Measurements from ENCODE around the gene NTM.

NTM gene

GRCh38 chr11:132158696-132159095, 788.3 kb downstream of the NTM start:
- no peaks in the 10 kb centered on the region for H3K27me3 ChIP-seq
- DNase-seq, result no peak
- no peaks in the 10 kb centered on the region for H3K4me1 ChIP-seq
- no peak overlapping the region for H3K4me3 ChIP-seq (ENCODE audit: low read depth, low read length)
- H3K9me3 ChIP-seq, result peaks cover 4% of the 10 kb centered on the region; the same call in 1 of the 2 replicates
- H3K36me3 ChIP-seq, result no peaks in the 10 kb centered on the region
- no peak for TF ChIP-seq CTCF (IDR thresholded peaks at IDR 0.05; ENCODE audit: low read depth, low read length)

GRCh38 chr11:132161403-132162078, 791.1 kb downstream of the NTM start:
- H3K9me3 ChIP-seq, result peaks cover 4% of the 10 kb centered on the region; the same call in 1 of the 2 replicates
- DNase-seq, result no peak
- H3K4me1 ChIP-seq, result no peaks in the 10 kb centered on the region
- TF ChIP-seq CTCF (IDR thresholded peaks at IDR 0.05; ENCODE audit: low read depth, low read length), result no peak
- H3K27me3 ChIP-seq, result no peaks in the 10 kb centered on the region
- no peaks in the 10 kb centered on the region for H3K36me3 ChIP-seq
- H3K4me3 ChIP-seq (ENCODE audit: low read depth, low read length), result no peak overlapping the region

GRCh38 chr11:132168344-132168981, 798.0 kb downstream of the NTM start:
- H3K36me3 ChIP-seq, result no peaks in the 10 kb centered on the region
- TF ChIP-seq CTCF (IDR thresholded peaks at IDR 0.05; ENCODE audit: low read depth, low read length), result no peak

GRCh38 chr11:132171031-132171430, 800.6 kb downstream of the NTM start:
- DNase-seq, result no peak
- Histone ChIP-seq H3K27me3 (no peaks in the 10 kb centered on the region), H3K4me3 (ENCODE audit: low read depth, low read length) (no peak overlapping the region), H3K9me3 (no peaks in the 10 kb centered on the region; the same call in 1 of the 2 replicates), H3K4me1 (no peaks in the 10 kb centered on the region), H3K36me3 (no peaks in the 10 kb centered on the region)
- no peak for TF ChIP-seq CTCF (IDR thresholded peaks at IDR 0.05; ENCODE audit: low read depth, low read length)

More at GRCh38 chr11:132168344-132168981, 798.0 kb downstream of the NTM start:
- H3K4me3 ChIP-seq (ENCODE audit: low read depth, low read length), result no peak overlapping the region
- no peak for DNase-seq
- H3K27me3 ChIP-seq, result no peaks in the 10 kb centered on the region
- no peaks in the 10 kb centered on the region for H3K4me1 ChIP-seq
- no peaks in the 10 kb centered on the region; the same call in 1 of the 2 replicates for H3K9me3 ChIP-seq

- Histone ChIP-seq H3K9me3 (no peaks in the 10 kb centered on the region; the same call in 1 of the 2 replicates), H3K27me3 (no peaks in the 10 kb centered on the region), H3K4me3 (ENCODE audit: low read depth, low read length) (no peak overlapping the region), H3K4me1 (no peaks in the 10 kb centered on the region), H3K36me3 (no peaks in the 10 kb centered on the region)
- no peak for TF ChIP-seq CTCF (IDR thresholded peaks at IDR 0.05; ENCODE audit: low read depth, low read length)
- no peak for DNase-seq
These were observed 804.2 kb downstream of the NTM start for GRCh38 chr11:132174362-132175255.

Measured in BE2C (cell line).